HEK293 (cell line): ENCODE results near the gene ARG2.

Source experiments
- CTCF ChIA-PET: fragments of 350-600 bp; formaldehyde crosslinking; extraction: SDS; loops from one replicate; lab custom pipeline; 2021; ENCODE audit warnings: antibody characterized with exemption; lab: Yijun Ruan, JAX
- POLR2A ChIA-PET: fragments of 300-600 bp; formaldehyde crosslinking; extraction: SDS; loops from one replicate; lab custom pipeline; 2020; ENCODE audit warnings: antibody characterized with exemption, inconsistent platforms; lab: Yijun Ruan, JAX
- H3K27ac ChIP-seq: fragments of 200-500 bp; sonication (Bioruptor generic); 2 replicates; pipeline ENCODE4 v1.5.1; 2014; ENCODE audit warnings: low read depth, low read length, control low read depth, inconsistent platforms; ENCODE audit errors: extremely low read depth
- H3K36me3 ChIP-seq, 2 experiments: fragments of 200-500 bp in 1 of 2; sonication (Bioruptor generic) in 1 of 2; 1 replicate in 1 of 2; 2 replicates in 1 of 2; pipeline ENCODE4 v1.5.1; 2014 to 2017; ENCODE audit warnings: inconsistent platforms in 2 of 2, low read length in 2 of 2; ENCODE audit not compliant: control insufficient read depth in 2 of 2, insufficient read depth in 1 of 2
- H3K4me1 ChIP-seq: fragments of 200-500 bp; sonication (Bioruptor generic); 2 replicates; pipeline ENCODE4 v1.5.1; 2014; ENCODE audit warnings: mild to moderate bottlenecking, low read length, inconsistent platforms; ENCODE audit not compliant: control insufficient read depth, insufficient read depth
- H3K4me3 ChIP-seq: 2 replicates; pipeline ENCODE4 v1.5.1; 2011; ENCODE audit warnings: low read depth, mild to moderate bottlenecking, control low read depth, low read length, moderate library complexity
- H3K9me3 ChIP-seq: fragments of 200-500 bp; sonication (Bioruptor generic); 2 replicates; pipeline ENCODE4 v1.5.1; 2014; ENCODE audit warnings: low read depth, low read length, inconsistent platforms; ENCODE audit not compliant: control insufficient read depth, insufficient read depth
- KLF7 ChIP-seq: fragments of 450-650 bp; formaldehyde crosslinking; IDR thresholded peaks from 2 replicates; pipeline ENCODE4 v1.5.1; 2016; ENCODE audit warnings: missing biosample characterization, missing genetic modification characterization, borderline replicate concordance
- PRDM2 ChIP-seq: fragments of 450-650 bp; formaldehyde crosslinking; IDR thresholded peaks from 2 replicates; pipeline ENCODE4 v1.5.1; 2016; ENCODE audit warnings: missing biosample characterization, missing genetic modification characterization, borderline replicate concordance
- ZBTB21 ChIP-seq: fragments of 450-650 bp; formaldehyde crosslinking; IDR thresholded peaks from 2 replicates; pipeline ENCODE4 v1.5.1; 2017; ENCODE audit warnings: missing biosample characterization, missing genetic modification characterization
- ZBTB26 ChIP-seq: fragments of 450-650 bp; formaldehyde crosslinking; optimal IDR thresholded peaks from 2 replicates; pipeline ENCODE3; 2016; ENCODE audit warnings: missing biosample characterization, mild to moderate bottlenecking, missing genetic modification characterization
- ZNF18 ChIP-seq: fragments of 450-650 bp; formaldehyde crosslinking; IDR thresholded peaks from 2 replicates; pipeline ENCODE4 v1.5.1; 2016; ENCODE audit warnings: missing biosample characterization, missing genetic modification characterization
- ZNF221 ChIP-seq: fragments of 450-650 bp; formaldehyde crosslinking; IDR thresholded peaks from 2 replicates; pipeline ENCODE4 v1.5.1; 2017; ENCODE audit warnings: missing biosample characterization, missing genetic modification characterization, borderline replicate concordance
- ZNF302 ChIP-seq: fragments of 450-650 bp; formaldehyde crosslinking; IDR thresholded peaks from 2 replicates; pipeline ENCODE4 v1.5.1; 2016; ENCODE audit warnings: missing biosample characterization, missing genetic modification characterization, low read depth
- ZNF354C ChIP-seq: fragments of 450-650 bp; formaldehyde crosslinking; IDR thresholded peaks from 2 replicates; pipeline ENCODE4 v1.5.1; 2016; ENCODE audit warnings: missing biosample characterization, missing genetic modification characterization, low read depth, borderline replicate concordance
- ZNF558 ChIP-seq: fragments of 450-650 bp; formaldehyde crosslinking; IDR thresholded peaks from 2 replicates; pipeline ENCODE4 v1.5.1; 2016; ENCODE audit warnings: missing biosample characterization, missing genetic modification characterization
- ZNF580 ChIP-seq: fragments of 450-650 bp; formaldehyde crosslinking; IDR thresholded peaks from 2 replicates; pipeline ENCODE4 v1.5.1; 2016; ENCODE audit warnings: missing biosample characterization, missing genetic modification characterization
- ZNF768 ChIP-seq: fragments of 450-650 bp; formaldehyde crosslinking; IDR thresholded peaks from 2 replicates; pipeline ENCODE4 v1.5.1; 2018; ENCODE audit warnings: missing biosample characterization, mild to moderate bottlenecking, missing genetic modification characterization

The ARG2 gene

GRCh38 chr14:67650151-67650550, 30.4 kb downstream of the ARG2 start (continued):
- TF ChIP-seq ZBTB26 (tag by site-specific recombination): no peak
- TF ChIP-seq ZNF302: no peak

- Histone ChIP-seq H3K36me3 (peaks cover 47 to 93% of the 10 kb centered on the region in 2 experiments), H3K4me1 (no peaks in the 10 kb centered on the region), H3K4me3 (no peak overlapping the region), H3K27ac (no peak overlapping the region), H3K9me3 (no peaks in the 10 kb centered on the region)
- POLR2A ChIA-PET: no interaction called here
- TF ChIP-seq ZNF18 (tag by site-specific recombination): no peak
- CTCF ChIA-PET: interaction anchor here (0.7 to 1.8 kb wide), 3 partner anchors 32 to 290 kb away, joined by 3 to 7 read pairs (median 3); partner anchors contain the start of gene EIF2S1
Measured at GRCh38 chr14:67650694-67651093, 31.0 kb downstream of the ARG2 start.

GRCh38 chr14:67652189-67652588, 32.5 kb downstream of the ARG2 start:
- no peak overlapping the region for H3K4me3 ChIP-seq
- no peak overlapping the region for H3K27ac ChIP-seq
- ChIA-PET CTCF (interaction anchor here (0.6 to 1.8 kb wide), 4 partner anchors 15 to 126 kb away, joined by 3 to 7 read pairs (median 4); no protein-coding TSS in a partner anchor), POLR2A (no interaction called here)
- TF ChIP-seq ZNF580 (tag by site-specific recombination) (no peak), ZNF768 (tag by site-specific recombination) (no peak), PRDM2 (no peak), ZNF558 (tag by site-specific recombination) (no peak), ZBTB21 (tag by site-specific recombination) (no peak), ZNF221 (tag by site-specific recombination) (no peak), KLF7 (tag by site-specific recombination) (no peak), ZNF354C (tag by site-specific recombination) (no peak)
- H3K4me1 ChIP-seq: no peaks in the 10 kb centered on the region
- H3K9me3 ChIP-seq: no peaks in the 10 kb centered on the region
- peaks cover 55 to 91% of the 10 kb centered on the region in 2 experiments for H3K36me3 ChIP-seq
